Sciatic nerve (tissue), 2 donors: ENCODE results near the gene PARD3B. TPM values are rescaled to one million over a fixed set of nuclear protein-coding genes. Genes with fewer than 3 reads are reported as not detected.

ENCODE experiments used
- ATAC-seq: fragments of 200-7000 bp; cut with Tn5 transposase; one replicate; pipeline ENCODE4 v1.9.1; 2020; ENCODE audit warnings: mild to moderate bottlenecking, moderate library complexity
- DNase-seq: peaks from one replicate; pipeline ENCODE4 v3.0.0-alpha.2; 2020; ENCODE audit warnings: low spot score
- intact Hi-C: fragments of 100-400 bp; cut with DNase I; formaldehyde crosslinking; loops from one replicate; pipeline ENCODE4 v1.14.2; 2022
- total RNA-seq: library from RNA; stranded (reverse); fragmentation: NEBNext Ultra II Directional; extraction: Animal tissue kit (Norgen Biotek cat#: 25700); gene quantifications from one replicate; pipeline ENCODE4 v1.2.1, GENCODE V29; 2021
- donor health status: DM: no; HTN: no; CAD: no.
- donor health status: DM: no; HTN: no; CAD: no.

Gene PARD3B
- total RNA-seq, 1 donor from 2014 or later: 100 TPM

- intact Hi-C loops: no loop called here
- no peak for ATAC-seq
- no peak for DNase-seq
Measured at GRCh38 chr2:204849892-204850291, 304.6 kb downstream of the PARD3B start.

DNA sequence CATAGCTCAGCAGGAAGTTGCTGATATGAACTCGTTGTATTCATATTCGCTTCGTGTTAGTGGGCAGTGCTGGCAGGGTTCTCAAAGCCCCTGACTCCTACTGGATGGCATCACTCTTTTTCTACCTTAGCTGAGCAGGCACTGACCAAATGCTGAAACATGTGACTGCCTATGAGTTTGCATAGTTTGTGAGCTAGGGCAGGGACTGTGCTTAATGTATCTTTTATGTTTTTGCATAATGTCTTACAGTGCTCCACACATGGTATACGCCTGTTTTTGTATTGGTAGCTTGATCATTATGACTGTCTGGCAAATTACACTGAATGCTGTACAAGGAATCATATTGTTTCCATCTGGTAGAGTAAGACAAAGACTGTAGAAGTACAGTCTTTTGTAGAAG, 305.3 kb downstream of the PARD3B start:
- ATAC-seq (no peak), DNase-seq (no peak)
- intact Hi-C loops: no loop called here

DNA sequence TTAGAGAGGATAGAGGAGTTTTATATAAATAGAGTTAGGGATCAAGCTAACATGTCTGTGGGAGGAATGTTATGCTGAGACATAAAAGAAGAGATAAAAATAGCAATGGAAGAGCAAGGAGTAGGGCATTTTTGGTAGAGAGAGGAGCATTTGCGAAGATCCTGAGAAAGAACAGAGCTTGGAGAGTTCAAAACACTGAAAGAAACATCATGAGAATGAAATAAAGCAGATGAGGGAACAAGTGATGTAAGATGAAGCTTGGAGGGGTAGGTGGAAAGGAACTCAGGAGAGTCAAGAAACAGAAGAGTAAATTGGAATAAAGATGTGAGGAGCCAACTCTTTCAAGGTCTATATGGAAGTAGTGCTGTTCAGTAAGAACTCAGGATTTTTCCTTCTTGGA, 308.6 kb downstream of the PARD3B start:
- ATAC-seq (no peak), DNase-seq (no peak)
- intact Hi-C loops: no loop called here

DNA sequence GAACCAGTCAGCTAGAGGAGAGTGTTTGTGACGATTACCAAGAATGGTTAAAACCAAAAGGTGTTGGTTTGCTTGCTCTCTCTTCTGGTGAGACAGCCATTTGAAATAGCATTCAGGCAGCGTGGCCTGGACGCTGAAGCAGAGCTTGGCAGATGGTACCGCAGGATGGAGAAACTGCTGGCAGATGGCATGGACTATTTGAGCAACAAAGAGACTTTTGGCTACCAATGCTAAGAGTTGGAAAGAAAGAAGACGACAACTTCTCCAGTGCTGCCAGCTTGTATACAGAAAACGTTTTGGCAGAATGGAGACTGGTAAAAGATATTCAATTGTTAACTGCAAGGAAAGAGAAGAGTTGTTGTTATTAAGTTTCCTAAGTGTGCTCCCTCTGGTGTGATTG, 315.0 kb downstream of the PARD3B start:
- ATAC-seq: peak; percentile 38
- intact Hi-C loops: no loop called here
- DNase-seq: no peak

DNA sequence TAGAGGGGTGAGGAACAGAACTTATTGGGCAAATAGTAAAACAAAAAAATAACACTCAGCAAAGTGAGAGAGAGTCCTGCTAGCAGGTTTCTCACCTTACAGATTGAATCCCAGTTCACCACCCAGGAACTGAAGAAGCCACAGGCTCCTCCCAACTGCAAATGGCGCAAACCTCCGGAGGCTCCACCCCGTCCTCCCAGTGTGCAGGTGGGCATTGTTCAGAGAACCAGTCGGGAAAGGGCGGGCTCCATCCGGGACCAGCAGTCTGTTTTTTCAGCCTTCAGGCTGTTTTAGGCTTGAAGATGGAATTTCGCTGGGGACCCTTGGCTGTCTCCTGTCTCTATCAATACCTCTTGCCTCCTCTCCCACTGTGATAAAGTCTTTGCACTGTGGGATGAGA, 317.5 kb downstream of the PARD3B start:
- ATAC-seq (no peak), DNase-seq (no peak)
- intact Hi-C loops: no loop called here

- no peak for DNase-seq
- intact Hi-C loops: no loop called here
- no peak for ATAC-seq
Measured at GRCh38 chr2:204863336-204863735, 318.1 kb downstream of the PARD3B start.

- peak; percentile 67 for ATAC-seq
- intact Hi-C loops: no loop called here
- no peak for DNase-seq
Measured at GRCh38 chr2:204869132-204869823, 324.0 kb downstream of the PARD3B start.

DNA sequence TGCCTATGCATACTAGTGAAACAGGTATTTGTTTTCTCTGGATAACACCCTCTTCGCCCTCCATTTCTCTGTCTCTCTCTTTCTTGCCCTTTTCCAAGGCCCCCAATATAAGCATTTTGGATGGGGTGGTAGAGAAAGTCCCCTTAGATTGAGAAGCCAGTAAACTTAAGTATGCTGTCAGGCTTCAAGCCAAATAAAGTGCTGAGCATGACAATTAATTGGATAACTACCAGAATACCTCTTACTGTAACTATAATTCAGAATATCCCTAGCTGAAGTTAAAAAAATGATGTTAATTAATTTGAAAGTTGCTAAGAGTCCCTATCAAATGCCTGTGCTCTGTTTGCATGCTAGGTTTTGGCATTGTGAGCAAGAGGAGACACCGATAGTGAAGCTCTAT, 324.8 kb downstream of the PARD3B start:
- no peak for ATAC-seq
- intact Hi-C loops: no loop called here
- no peak for DNase-seq

- intact Hi-C loops: no loop called here
- ATAC-seq (peak; percentile 74), DNase-seq (no peak)
Measured at GRCh38 chr2:204871231-204871953, 326.1 kb downstream of the PARD3B start.

- intact Hi-C loops: no loop called here
- DNase-seq (no peak), ATAC-seq (no peak)
Measured at GRCh38 chr2:204876311-204876710, 331.0 kb downstream of the PARD3B start.

DNA sequence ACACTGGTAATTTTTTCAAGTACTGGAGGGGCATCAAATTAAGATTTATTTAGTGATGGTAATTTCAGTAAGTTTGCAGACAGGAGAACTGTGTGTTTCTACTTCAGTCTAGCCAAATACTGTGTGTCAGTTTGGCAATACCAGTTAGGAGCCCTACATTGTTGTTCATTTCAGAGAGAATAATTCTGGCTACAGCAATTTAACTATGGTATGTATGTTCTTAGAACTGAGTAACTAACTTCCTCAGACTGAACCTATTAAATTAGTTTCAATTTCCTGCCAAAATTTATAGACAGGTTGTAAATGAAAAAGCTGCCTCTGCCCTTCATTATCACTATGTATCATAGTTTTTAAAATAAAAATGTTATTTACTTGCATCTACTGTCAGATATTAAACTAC, 332.4 kb downstream of the PARD3B start:
- ATAC-seq (no peak), DNase-seq (no peak)
- intact Hi-C loops: no loop called here

GRCh38 chr2:204880928-204881327, 335.7 kb downstream of the PARD3B start:
- DNase-seq: no peak
- intact Hi-C loops: no loop called here
- no peak for ATAC-seq

DNA sequence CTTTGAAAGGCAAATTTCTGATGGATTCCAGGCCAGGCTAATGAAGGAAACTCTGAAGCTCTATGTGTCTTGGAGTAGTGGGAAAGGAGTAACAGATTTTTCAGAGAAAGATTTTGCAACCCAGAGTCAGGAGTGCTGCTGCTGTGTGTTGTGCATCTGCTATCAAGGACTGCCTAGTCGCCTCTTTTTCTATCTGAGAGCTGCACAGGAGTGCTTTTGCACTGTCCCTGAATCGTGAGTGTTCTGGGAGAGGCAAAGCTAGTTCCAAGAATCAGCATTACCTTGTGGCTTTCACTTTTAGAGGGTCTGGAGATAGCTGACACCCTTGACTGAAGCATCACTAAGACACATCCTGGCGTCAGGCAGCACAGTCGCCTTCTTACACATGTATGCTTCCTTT, 336.4 kb downstream of the PARD3B start:
- DNase-seq (no peak), ATAC-seq (no peak)
- intact Hi-C loops: no loop called here

DNA sequence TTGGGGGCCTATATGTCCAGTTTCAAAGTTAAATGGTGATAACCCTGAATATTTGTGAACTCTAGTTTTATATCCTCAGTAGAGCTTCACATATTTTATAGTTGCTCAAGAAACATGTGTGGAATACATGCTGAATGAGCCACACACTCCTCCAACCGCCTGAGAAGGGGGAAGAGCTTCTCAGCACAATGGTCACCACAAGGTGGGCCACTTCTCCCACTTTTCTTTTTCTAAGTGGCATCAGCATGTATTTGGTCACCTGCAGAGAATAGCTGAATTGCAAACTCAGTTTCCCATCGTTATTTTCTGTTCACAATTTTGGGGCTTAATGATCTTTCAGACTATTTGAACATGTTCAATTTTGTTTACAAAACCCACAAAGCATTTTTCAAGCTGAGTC, 340.5 kb downstream of the PARD3B start:
- ATAC-seq: no peak
- no peak for DNase-seq
- intact Hi-C loops: no loop called here

DNA sequence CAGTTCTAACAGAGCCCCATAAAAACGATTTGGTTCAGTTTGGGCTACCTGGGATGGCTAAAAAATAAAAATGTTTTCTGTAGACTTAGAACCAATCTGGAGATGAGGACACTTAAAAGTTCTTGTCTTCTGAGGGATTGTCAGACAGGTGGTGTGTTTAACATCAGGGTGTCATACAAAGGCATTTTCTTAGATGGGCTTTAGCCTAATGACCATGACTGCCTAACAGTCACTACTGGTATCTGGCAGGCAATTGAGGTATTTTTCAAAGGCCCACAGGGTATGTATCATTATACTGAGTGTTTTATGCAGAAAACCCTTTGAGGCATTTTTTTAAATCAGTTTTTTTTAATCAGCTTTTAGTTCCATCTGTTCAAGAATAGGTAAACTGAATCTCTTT, 341.4 kb downstream of the PARD3B start:
- intact Hi-C loops: no loop called here
- ATAC-seq (no peak), DNase-seq (no peak)

GRCh38 chr2:204888222-204888621, 342.9 kb downstream of the PARD3B start:
- intact Hi-C loops: no loop called here
- no peak for ATAC-seq
- DNase-seq: no peak

DNA sequence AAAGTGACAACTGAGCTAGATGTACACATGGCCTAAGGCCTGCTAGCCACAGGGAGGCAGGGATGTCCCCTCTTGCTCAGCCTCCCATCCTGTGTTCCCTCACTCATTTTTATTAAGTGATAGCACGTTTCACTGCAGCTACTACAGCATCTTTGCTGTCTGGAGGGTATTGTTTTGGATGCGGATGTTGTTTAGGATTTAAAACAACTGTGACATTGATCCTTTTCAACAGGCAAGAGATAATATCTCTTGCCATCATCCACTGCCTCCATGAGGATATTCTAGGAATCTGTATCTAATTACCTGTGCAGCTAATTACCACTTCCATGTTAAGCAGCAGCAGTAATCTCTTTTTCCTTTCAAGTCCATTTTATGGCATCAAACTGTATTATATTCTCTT, 345.4 kb downstream of the PARD3B start:
- ATAC-seq (no peak), DNase-seq (no peak)
- intact Hi-C loops: no loop called here

GRCh38 chr2:204891739-204892138, 346.5 kb downstream of the PARD3B start:
- intact Hi-C loops: no loop called here
- DNase-seq (no peak), ATAC-seq (no peak)

DNA sequence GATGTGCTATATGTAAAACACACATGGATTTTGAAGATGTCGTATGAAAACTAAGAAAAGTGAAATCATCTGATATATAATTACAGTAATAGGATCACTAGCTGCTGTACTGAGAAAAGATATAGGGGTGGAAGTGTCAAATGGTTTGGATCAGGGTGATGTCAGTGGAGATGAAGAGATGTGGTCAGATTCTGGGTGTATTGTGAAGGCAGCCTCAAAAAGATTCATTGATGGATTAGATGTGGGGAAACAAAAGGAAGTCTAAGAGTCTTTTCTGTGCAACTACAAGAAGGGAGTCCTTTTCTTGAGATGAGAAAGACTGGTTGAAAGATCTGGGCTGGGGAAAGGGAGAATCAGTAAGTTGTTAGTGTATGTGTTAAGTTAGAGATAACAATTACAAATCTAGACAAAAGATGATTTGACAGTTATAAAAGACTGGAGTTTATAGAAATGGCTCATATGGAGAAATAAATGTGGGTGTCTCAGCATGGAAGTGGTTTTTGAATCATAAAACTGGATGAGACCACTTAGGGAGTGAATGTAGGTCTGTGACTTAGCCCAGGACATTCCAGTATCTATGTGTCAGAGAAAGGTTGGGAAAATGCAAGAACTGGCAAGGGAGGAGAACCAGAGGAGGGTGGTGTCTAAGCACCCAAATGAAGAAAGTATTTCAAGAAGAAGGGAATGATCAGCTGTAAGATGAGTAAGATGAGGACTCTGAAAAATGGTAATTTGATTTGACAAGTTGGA, 347.4 kb downstream of the PARD3B start:
- DNase-seq (no peak), ATAC-seq (no peak)
- intact Hi-C loops: no loop called here

- intact Hi-C loops: no loop called here
- DNase-seq: no peak
- no peak for ATAC-seq
Measured at GRCh38 chr2:204896146-204896545, 350.9 kb downstream of the PARD3B start.
